Fibroblast of the aortic adventitia (primary cell): ENCODE data around the gene OTX1. TPM values are rescaled to one million over a fixed set of nuclear protein-coding genes. Genes with fewer than 3 reads are reported as not detected.
A peak's percentile ranks its signal among the peaks of the same experiment; 100 is the strongest.
"Not testable (repeated sequence)": the region's sequence is repeated elsewhere in the genome, so short reads cannot be mapped to it uniquely, and the experiment has no call there.

Experiments used
- DNase-seq: peaks from one replicate; pipeline ENCODE4 v3.0.0-alpha.2; 2010; ENCODE audit warnings: low read depth
- H3K4me3 ChIP-seq: 2 replicates; pipeline ENCODE4 v1.5.1; 2011; ENCODE audit warnings: low read depth, mild to moderate bottlenecking, control low read depth, low read length, moderate library complexity
- CTCF ChIP-seq: IDR thresholded peaks from 2 replicates; pipeline ENCODE4 v1.5.1; 2011; ENCODE audit warnings: mild to moderate bottlenecking, low read length, control low read depth, inconsistent platforms; ENCODE audit not compliant: insufficient read depth
- total RNA-seq: library from RNA; depleted of rRNA; stranded (reverse); fragments of >200 nt; gene quantifications from 2 replicates; pipeline ENCODE4 v1.2.3, GENCODE V29; 2012; ENCODE audit warnings: low replicate concordance

Gene OTX1
- total RNA-seq, 1 donor = 0.27 TPM

GRCh38 chr2:63066265-63066664 is 15.6 kb downstream of the OTX1 start:
- no peak overlapping the region for H3K4me3 ChIP-seq
- no peak for TF ChIP-seq CTCF
- no peak for DNase-seq

- H3K4me3 ChIP-seq = no peak overlapping the region
- DNase-seq = no peak
- no peak for TF ChIP-seq CTCF
Observed at GRCh38 chr2:63066838-63067237, 16.2 kb downstream of the OTX1 start.

- TF ChIP-seq CTCF = no peak
- H3K4me3 ChIP-seq = no peak overlapping the region
- DNase-seq = no peak
Observed at GRCh38 chr2:63071664-63072063, 21.0 kb downstream of the OTX1 start.

GRCh38 chr2:63073994-63074393 is 23.4 kb downstream of the OTX1 start:
- no peak for TF ChIP-seq CTCF
- no peak for DNase-seq
- no peak overlapping the region for H3K4me3 ChIP-seq

GRCh38 chr2:63074399-63074798 is 23.8 kb downstream of the OTX1 start:
- DNase-seq = not testable (repeated sequence)

GRCh38 chr2:63078852-63079606 is 28.4 kb downstream of the OTX1 start:
- peak; percentile 27 for TF ChIP-seq CTCF
- H3K4me3 ChIP-seq = no peak overlapping the region
- DNase-seq = no peak

More at GRCh38 chr2:63074399-63074798, 23.8 kb downstream of the OTX1 start:
- not testable (repeated sequence) for H3K4me3 ChIP-seq

- DNase-seq = no peak
- TF ChIP-seq CTCF = no peak
- H3K4me3 ChIP-seq = no peak overlapping the region
Observed at GRCh38 chr2:63081404-63081803, 30.8 kb downstream of the OTX1 start.
